GM12878 (cell line): Measurements from ENCODE around the gene PIK3R5. TPM values are rescaled to one million over a fixed set of nuclear protein-coding genes. Genes with fewer than 3 reads are reported as not detected.

Experiments used
- BCL11A ChIP-seq: IDR thresholded peaks from 2 replicates; pipeline ENCODE4 v1.6.1; 2011; ENCODE audit warnings: low read depth, low read length
- CHD1 ChIP-seq: IDR thresholded peaks from 2 replicates; pipeline ENCODE4 v1.6.1; 2012; ENCODE audit warnings: low read depth, low read length, improper control_type of control experiment
- CHD4 ChIP-seq: fragments of 200-600 bp; sonication (generic); IDR thresholded peaks from 2 replicates; pipeline ENCODE4 v1.6.1; 2016; ENCODE audit warnings: mild to moderate bottlenecking
- EGR1 ChIP-seq, 2 experiments: IDR thresholded peaks; 1 replicate in 1 of 2; 2 replicates in 1 of 2; pipeline ENCODE4 v1.6.1; 2011 to 2012; ENCODE audit warnings: low read depth in 2 of 2, low read length in 2 of 2, borderline replicate concordance in 1 of 2, mild to moderate bottlenecking in 1 of 2, moderate library complexity in 1 of 2
- ESRRA ChIP-seq: IDR thresholded peaks from 2 replicates; pipeline ENCODE4 v1.6.1; 2012; ENCODE audit warnings: mild to moderate bottlenecking, low read length, improper control_type of control experiment
- ETV6 ChIP-seq, 2 experiments: fragments of 450-650 bp in 1 of 2; IDR thresholded peaks in 1 of 2; conservative IDR thresholded peaks in 1 of 2; 2 replicates each; pipeline ENCODE4 v1.6.1; 2014; ENCODE audit warnings: antibody characterized with exemption in 1 of 2, borderline replicate concordance in 1 of 2, low read depth in 1 of 2, mild to moderate bottlenecking in 1 of 2, moderate library complexity in 1 of 2
- GABPA ChIP-seq: IDR thresholded peaks from 2 replicates; pipeline ENCODE4 v1.6.1; 2014; ENCODE audit warnings: antibody characterized with exemption, low read depth, mild to moderate bottlenecking, inconsistent platforms
- HDAC6 ChIP-seq: fragments of 200-600 bp; sonication (generic); IDR thresholded peaks from one replicate; pipeline ENCODE4 v1.8.0; 2017; ENCODE audit warnings: antibody characterized with exemption; ENCODE audit not compliant: unreplicated experiment
- IRF4 ChIP-seq: IDR thresholded peaks from 2 replicates; pipeline ENCODE4 v1.6.1; 2011; ENCODE audit warnings: low read depth, low read length
- KAT2A ChIP-seq: conservative IDR thresholded peaks from 2 replicates; pipeline ENCODE4 v1.6.1; 2011; ENCODE audit warnings: low read depth, low read length; ENCODE audit not compliant: control insufficient read depth
- MTA3 ChIP-seq: IDR thresholded peaks from 2 replicates; pipeline ENCODE4 v1.6.1; 2012; ENCODE audit warnings: low read length, inconsistent platforms, borderline replicate concordance
- NFYA ChIP-seq: IDR thresholded peaks from 2 replicates; pipeline ENCODE4 v1.6.1; 2011; ENCODE audit warnings: low read depth, mild to moderate bottlenecking, low read length, improper control_type of control experiment, borderline replicate concordance
- PML ChIP-seq: IDR thresholded peaks from 2 replicates; pipeline ENCODE4 v1.6.1; 2012; ENCODE audit warnings: low read length, inconsistent platforms
- POLR2AphosphoS5 ChIP-seq: IDR thresholded peaks from 2 replicates; pipeline ENCODE4 v1.6.1; 2011; ENCODE audit warnings: mild to moderate bottlenecking, low read length, inconsistent platforms
- RB1 ChIP-seq: fragments of 450-650 bp; formaldehyde crosslinking; IDR thresholded peaks from 2 replicates; pipeline ENCODE4 v1.6.1; 2017; ENCODE audit warnings: mild to moderate bottlenecking, borderline replicate concordance
- RBBP5 ChIP-seq: fragments of 200-600 bp; sonication (generic); conservative IDR thresholded peaks from 2 replicates; pipeline ENCODE4 v1.6.1; 2016
- SIX5 ChIP-seq: IDR thresholded peaks from 2 replicates; pipeline ENCODE4 v1.6.1; 2011; ENCODE audit warnings: mild to moderate bottlenecking, low read depth, low read length, moderate library complexity; ENCODE audit not compliant: severe bottlenecking
- STAT3 ChIP-seq: IDR thresholded peaks from 2 replicates; pipeline ENCODE4 v1.6.1; 2011; ENCODE audit warnings: low read depth, low read length, improper control_type of control experiment
- TCF7 ChIP-seq: IDR thresholded peaks from 2 replicates; pipeline ENCODE4 v1.6.1; 2014; ENCODE audit warnings: antibody characterized with exemption, borderline replicate concordance
- YBX1 ChIP-seq: fragments of 450-650 bp; IDR thresholded peaks from 2 replicates; pipeline ENCODE4 v1.6.1; 2016; ENCODE audit warnings: antibody characterized with exemption
- polyA plus RNA-seq, 11 experiments: library from polyadenylated mRNA; depleted of rRNA in 4 of 11; unstranded in 6 of 11; stranded (reverse) in 5 of 11; fragments of >200 nt; fragmentation: Nextera tagmentation in 4 of 11; fragmentation: Illumina TruSeq in 1 of 11; extraction: Ambion mirVana in 4 of 11; extraction: Trizol in 1 of 11; gene quantifications; 1 replicate in 1 of 11; 2 replicates in 10 of 11; pipeline versions ENCODE4 v1.2.1 to v1.2.3, GENCODE V29; 2011 to 2016; ENCODE audit warnings: inconsistent platforms in 2 of 11, missing spikeins in 2 of 11, low read depth in 1 of 11
- total RNA-seq, 4 experiments: library from RNA; depleted of rRNA in 3 of 4; stranded (reverse); fragments of >200 nt in 3 of 4; fragmentation: Illumina TruSeq in 1 of 4; extraction: Trizol in 1 of 4; gene quantifications; 2 replicates each; pipeline versions ENCODE4 v1.2.1 to v1.2.3, GENCODE V29; 2013 to 2021
- TF ChIP-seq, protein P1 (sequence below): IDR thresholded peaks from 2 replicates; pipeline ENCODE4 v1.6.1; 2011; ENCODE audit warnings: mild to moderate bottlenecking, low read depth, low read length, moderate library complexity; ENCODE audit not compliant: insufficient replicate concordance
- TF ChIP-seq, protein P2 (sequence below): fragments of 450-650 bp; IDR thresholded peaks from 2 replicates; pipeline ENCODE4 v1.6.1; 2018; ENCODE audit warnings: mild to moderate bottlenecking, low read depth, moderate library complexity; ENCODE audit not compliant: partially characterized antibody
- TF ChIP-seq, protein P3 (sequence below): IDR thresholded peaks from 2 replicates; pipeline ENCODE4 v1.6.1; 2011; ENCODE audit warnings: borderline replicate concordance, low read depth, mild to moderate bottlenecking, moderate library complexity, mixed read lengths, low read length; ENCODE audit not compliant: insufficient read depth; ENCODE audit errors: extremely low read length
- TF ChIP-seq, protein P4 (sequence below): fragments of 150-350 bp; IDR thresholded peaks from 2 replicates; pipeline ENCODE4 v1.6.1; 2014; ENCODE audit warnings: mild to moderate bottlenecking, low read depth, low read length
- TF ChIP-seq, protein P5 (sequence below): IDR thresholded peaks from 2 replicates; pipeline ENCODE4 v1.6.1; 2012; ENCODE audit warnings: low read depth, low read length, improper control_type of control experiment

Gene PIK3R5
- total and polyA plus RNA-seq, 10 of the 15 experiments (the other 5 are each of a cell fraction or from before 2014, with no cell fraction given) = 9.5 to 50.8 (median 35.5) TPM

DNA sequence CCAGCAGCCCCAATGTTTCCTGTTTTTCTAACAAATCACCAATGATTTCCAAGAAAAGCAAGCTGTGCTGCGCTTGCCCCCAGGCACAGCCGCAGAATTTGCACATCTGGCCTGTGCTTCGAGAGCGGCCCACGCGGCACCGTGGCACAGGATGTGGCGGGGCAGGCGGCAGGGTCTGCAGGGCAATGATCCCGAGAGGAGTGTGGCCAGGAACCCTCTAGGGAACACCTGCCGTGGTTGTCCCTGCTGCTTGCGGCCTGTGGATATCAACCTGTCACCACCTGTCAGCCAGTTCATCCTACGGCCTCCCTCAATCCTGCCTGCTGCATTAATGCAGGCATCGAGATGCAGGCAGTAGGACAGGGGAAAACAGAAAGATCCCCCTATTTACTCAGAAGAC lies 24.0 kb downstream of the PIK3R5 start (continued):
- TF ChIP-seq ETV6 (conservative IDR thresholded peaks at IDR 0.05 in 1 of 2, IDR thresholded peaks at IDR 0.05 in 1 of 2; ENCODE audit: borderline replicate concordance in 1 of 2, low read depth in 1 of 2) (no peak), SIX5 (no peak), POLR2AphosphoS5 (no peak; the same call in 1 of the 2 replicates), BCL11A (peak; percentile 38; the same call in 1 of the 2 replicates), RBBP5 (no peak), KAT2A (no peak), NFYA (no peak), CHD1 (no peak), ESRRA (no peak), HDAC6 (no peak), MTA3 (no peak; the same call in 1 of the 2 replicates), YBX1 (no peak), IRF4 (0 out of 2 replicates have a peak, but pooled peaks have one; percentile 4), GABPA (no peak), EGR1 (IDR thresholded peaks at IDR 0.05; ENCODE audit: borderline replicate concordance in 1 of 2, low read depth in 2 of 2, low read length in 2 of 2) (peak in 1 of 2 experiments; percentile 49; a peak in 1 of 3 replicates), STAT3 (no peak), CHD4 (no peak), TCF7 (no peak), RB1 (0 out of 2 replicates have a peak, but pooled peaks have one; percentile 39), PML (no peak)
- TF ChIP-seq, protein P1, sequence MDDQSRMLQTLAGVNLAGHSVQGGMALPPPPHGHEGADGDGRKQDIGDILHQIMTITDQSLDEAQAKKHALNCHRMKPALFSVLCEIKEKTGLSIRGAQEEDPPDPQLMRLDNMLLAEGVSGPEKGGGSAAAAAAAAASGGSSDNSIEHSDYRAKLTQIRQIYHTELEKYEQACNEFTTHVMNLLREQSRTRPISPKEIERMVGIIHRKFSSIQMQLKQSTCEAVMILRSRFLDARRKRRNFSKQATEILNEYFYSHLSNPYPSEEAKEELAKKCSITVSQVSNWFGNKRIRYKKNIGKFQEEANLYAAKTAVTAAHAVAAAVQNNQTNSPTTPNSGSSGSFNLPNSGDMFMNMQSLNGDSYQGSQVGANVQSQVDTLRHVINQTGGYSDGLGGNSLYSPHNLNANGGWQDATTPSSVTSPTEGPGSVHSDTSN = peak; percentile 26
- TF ChIP-seq, protein P2, sequence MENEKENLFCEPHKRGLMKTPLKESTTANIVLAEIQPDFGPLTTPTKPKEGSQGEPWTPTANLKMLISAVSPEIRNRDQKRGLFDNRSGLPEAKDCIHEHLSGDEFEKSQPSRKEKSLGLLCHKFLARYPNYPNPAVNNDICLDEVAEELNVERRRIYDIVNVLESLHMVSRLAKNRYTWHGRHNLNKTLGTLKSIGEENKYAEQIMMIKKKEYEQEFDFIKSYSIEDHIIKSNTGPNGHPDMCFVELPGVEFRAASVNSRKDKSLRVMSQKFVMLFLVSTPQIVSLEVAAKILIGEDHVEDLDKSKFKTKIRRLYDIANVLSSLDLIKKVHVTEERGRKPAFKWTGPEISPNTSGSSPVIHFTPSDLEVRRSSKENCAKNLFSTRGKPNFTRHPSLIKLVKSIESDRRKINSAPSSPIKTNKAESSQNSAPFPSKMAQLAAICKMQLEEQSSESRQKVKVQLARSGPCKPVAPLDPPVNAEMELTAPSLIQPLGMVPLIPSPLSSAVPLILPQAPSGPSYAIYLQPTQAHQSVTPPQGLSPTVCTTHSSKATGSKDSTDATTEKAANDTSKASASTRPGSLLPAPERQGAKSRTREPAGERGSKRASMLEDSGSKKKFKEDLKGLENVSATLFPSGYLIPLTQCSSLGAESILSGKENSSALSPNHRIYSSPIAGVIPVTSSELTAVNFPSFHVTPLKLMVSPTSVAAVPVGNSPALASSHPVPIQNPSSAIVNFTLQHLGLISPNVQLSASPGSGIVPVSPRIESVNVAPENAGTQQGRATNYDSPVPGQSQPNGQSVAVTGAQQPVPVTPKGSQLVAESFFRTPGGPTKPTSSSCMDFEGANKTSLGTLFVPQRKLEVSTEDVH = no peak
- TF ChIP-seq, protein P3, sequence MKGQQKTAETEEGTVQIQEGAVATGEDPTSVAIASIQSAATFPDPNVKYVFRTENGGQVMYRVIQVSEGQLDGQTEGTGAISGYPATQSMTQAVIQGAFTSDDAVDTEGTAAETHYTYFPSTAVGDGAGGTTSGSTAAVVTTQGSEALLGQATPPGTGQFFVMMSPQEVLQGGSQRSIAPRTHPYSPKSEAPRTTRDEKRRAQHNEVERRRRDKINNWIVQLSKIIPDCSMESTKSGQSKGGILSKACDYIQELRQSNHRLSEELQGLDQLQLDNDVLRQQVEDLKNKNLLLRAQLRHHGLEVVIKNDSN = no peak
- TF ChIP-seq, protein P4, sequence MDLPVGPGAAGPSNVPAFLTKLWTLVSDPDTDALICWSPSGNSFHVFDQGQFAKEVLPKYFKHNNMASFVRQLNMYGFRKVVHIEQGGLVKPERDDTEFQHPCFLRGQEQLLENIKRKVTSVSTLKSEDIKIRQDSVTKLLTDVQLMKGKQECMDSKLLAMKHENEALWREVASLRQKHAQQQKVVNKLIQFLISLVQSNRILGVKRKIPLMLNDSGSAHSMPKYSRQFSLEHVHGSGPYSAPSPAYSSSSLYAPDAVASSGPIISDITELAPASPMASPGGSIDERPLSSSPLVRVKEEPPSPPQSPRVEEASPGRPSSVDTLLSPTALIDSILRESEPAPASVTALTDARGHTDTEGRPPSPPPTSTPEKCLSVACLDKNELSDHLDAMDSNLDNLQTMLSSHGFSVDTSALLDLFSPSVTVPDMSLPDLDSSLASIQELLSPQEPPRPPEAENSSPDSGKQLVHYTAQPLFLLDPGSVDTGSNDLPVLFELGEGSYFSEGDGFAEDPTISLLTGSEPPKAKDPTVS = no peak
- TF ChIP-seq, protein P5, sequence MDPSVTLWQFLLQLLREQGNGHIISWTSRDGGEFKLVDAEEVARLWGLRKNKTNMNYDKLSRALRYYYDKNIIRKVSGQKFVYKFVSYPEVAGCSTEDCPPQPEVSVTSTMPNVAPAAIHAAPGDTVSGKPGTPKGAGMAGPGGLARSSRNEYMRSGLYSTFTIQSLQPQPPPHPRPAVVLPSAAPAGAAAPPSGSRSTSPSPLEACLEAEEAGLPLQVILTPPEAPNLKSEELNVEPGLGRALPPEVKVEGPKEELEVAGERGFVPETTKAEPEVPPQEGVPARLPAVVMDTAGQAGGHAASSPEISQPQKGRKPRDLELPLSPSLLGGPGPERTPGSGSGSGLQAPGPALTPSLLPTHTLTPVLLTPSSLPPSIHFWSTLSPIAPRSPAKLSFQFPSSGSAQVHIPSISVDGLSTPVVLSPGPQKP = no peak
